Lower leg skin (tissue), 3 donors: ENCODE results near the gene C20orf204.

Source experiments
- CTCF ChIP-seq, 3 donors: fragments of 450-650 bp; IDR thresholded peaks; one replicate each; pipeline ENCODE4 v1.5.1; 2016; ENCODE audit warnings: antibody characterized with exemption in 3 of 3, mild to moderate bottlenecking in 3 of 3, moderate library complexity in 2 of 3
- POLR2A ChIP-seq, 2 donors: fragments of 450-650 bp; IDR thresholded peaks; one replicate each; pipeline ENCODE4 v1.6.1; 2016 to 2017; ENCODE audit warnings: antibody characterized with exemption in 2 of 2, mild to moderate bottlenecking in 1 of 2, moderate library complexity in 1 of 2

GRCh38 chr20:64062596-64063388 is 26.8 kb downstream of the C20orf204 start, which contains the start of gene TCEA2:
- TF ChIP-seq CTCF (IDR thresholded peaks at IDR 0.05) (no peak), POLR2A (IDR thresholded peaks at IDR 0.05) (no peak)
